ENCODE results near the gene CMIP.

CMIP gene

GRCh38 chr16:81526199-81526598 lies 81.6 kb downstream of the CMIP start:
- H3K4me1 ChIP-seq (ENCODE audit: control insufficient read depth in 1 of 2, insufficient read depth in 1 of 2, low read depth in 1 of 2, low read length in 1 of 2), result peaks cover 23 to 43% of the 10 kb centered on the region in 2 experiments
- no peaks in the 10 kb centered on the region for H3K27me3 ChIP-seq
- H3K36me3 ChIP-seq, result peaks cover 9% of the 10 kb centered on the region
- no peak overlapping the region for H3K4me3 ChIP-seq (ENCODE audit: low read depth in 1 of 2, low read length in 1 of 2)
- TF ChIP-seq CTCF (IDR thresholded peaks at IDR 0.05), result no peak
- no peaks in the 10 kb centered on the region for H3K9me3 ChIP-seq
- no peak overlapping the region for H3K27ac ChIP-seq

GRCh38 chr16:81526935-81527334 lies 82.3 kb downstream of the CMIP start:
- Histone ChIP-seq H3K27me3 (no peaks in the 10 kb centered on the region), H3K4me1 (ENCODE audit: control insufficient read depth in 1 of 2, insufficient read depth in 1 of 2, low read depth in 1 of 2, low read length in 1 of 2) (peaks cover 23 to 43% of the 10 kb centered on the region in 2 experiments), H3K4me3 (ENCODE audit: low read depth in 1 of 2, low read length in 1 of 2) (no peak overlapping the region), H3K27ac (peak overlapping the region; percentile 46), H3K36me3 (peaks cover 9% of the 10 kb centered on the region), H3K9me3 (no peaks in the 10 kb centered on the region)
- TF ChIP-seq CTCF (IDR thresholded peaks at IDR 0.05), result no peak

GRCh38 chr16:81527477-81528178 lies 83.0 kb downstream of the CMIP start:
- Histone ChIP-seq H3K36me3 (peaks cover 16% of the 10 kb centered on the region), H3K4me1 (ENCODE audit: control insufficient read depth in 1 of 2, insufficient read depth in 1 of 2, low read depth in 1 of 2, low read length in 1 of 2) (peaks cover 18 to 42% of the 10 kb centered on the region in 2 experiments), H3K4me3 (ENCODE audit: low read depth in 1 of 2, low read length in 1 of 2) (no peak overlapping the region)

GRCh38 chr16:81528256-81528655 lies 83.6 kb downstream of the CMIP start:
- peaks cover 15% of the 10 kb centered on the region for H3K36me3 ChIP-seq
- TF ChIP-seq CTCF (IDR thresholded peaks at IDR 0.05), result no peak
- peak overlapping the region; percentile 21 for H3K27ac ChIP-seq
- H3K4me1 ChIP-seq (ENCODE audit: control insufficient read depth in 1 of 2, insufficient read depth in 1 of 2, low read depth in 1 of 2, low read length in 1 of 2), result peaks cover 18 to 42% of the 10 kb centered on the region in 2 experiments
- no peaks in the 10 kb centered on the region for H3K9me3 ChIP-seq
- no peaks in the 10 kb centered on the region for H3K27me3 ChIP-seq
- H3K4me3 ChIP-seq (ENCODE audit: low read depth in 1 of 2, low read length in 1 of 2), result no peak overlapping the region

More at GRCh38 chr16:81527477-81528178, 83.0 kb downstream of the CMIP start:
- Histone ChIP-seq H3K9me3 (no peaks in the 10 kb centered on the region), H3K27me3 (no peaks in the 10 kb centered on the region), H3K27ac (peak overlapping the region; percentile 46)
- TF ChIP-seq CTCF (IDR thresholded peaks at IDR 0.05), result no peak

GRCh38 chr16:81530296-81530721 lies 85.7 kb downstream of the CMIP start:
- Histone ChIP-seq H3K4me3 (ENCODE audit: low read depth in 1 of 2, low read length in 1 of 2) (no peak overlapping the region), H3K27ac (peak overlapping the region; percentile 81), H3K9me3 (no peaks in the 10 kb centered on the region), H3K27me3 (no peaks in the 10 kb centered on the region), H3K36me3 (peaks cover 9% of the 10 kb centered on the region), H3K4me1 (ENCODE audit: control insufficient read depth in 1 of 2, insufficient read depth in 1 of 2, low read depth in 1 of 2, low read length in 1 of 2) (peaks cover 18 to 38% of the 10 kb centered on the region in 2 experiments)
- no peak for TF ChIP-seq CTCF (IDR thresholded peaks at IDR 0.05)
